ENCODE results near the gene GABBR2.

- TF ChIP-seq, protein P1, sequence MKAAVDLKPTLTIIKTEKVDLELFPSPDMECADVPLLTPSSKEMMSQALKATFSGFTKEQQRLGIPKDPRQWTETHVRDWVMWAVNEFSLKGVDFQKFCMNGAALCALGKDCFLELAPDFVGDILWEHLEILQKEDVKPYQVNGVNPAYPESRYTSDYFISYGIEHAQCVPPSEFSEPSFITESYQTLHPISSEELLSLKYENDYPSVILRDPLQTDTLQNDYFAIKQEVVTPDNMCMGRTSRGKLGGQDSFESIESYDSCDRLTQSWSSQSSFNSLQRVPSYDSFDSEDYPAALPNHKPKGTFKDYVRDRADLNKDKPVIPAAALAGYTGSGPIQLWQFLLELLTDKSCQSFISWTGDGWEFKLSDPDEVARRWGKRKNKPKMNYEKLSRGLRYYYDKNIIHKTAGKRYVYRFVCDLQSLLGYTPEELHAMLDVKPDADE (IDR thresholded peaks at IDR 0.05): no peak
- TF ChIP-seq CTCF (conservative IDR thresholded peaks at IDR 0.05; ENCODE audit: low read depth in 2 of 2): no peak
- TF ChIP-seq EZH2phosphoT487 (IDR thresholded peaks at IDR 0.05; ENCODE audit: unreplicated experiment): no peak
- no peak for TF ChIP-seq POLR2AphosphoS5 (IDR thresholded peaks at IDR 0.05; ENCODE audit: low read depth)
- TF ChIP-seq REST (IDR thresholded peaks at IDR 0.05; ENCODE audit: unreplicated experiment): no peak
- TF ChIP-seq EZH2 (IDR thresholded peaks at IDR 0.05; ENCODE audit: low read depth, unreplicated experiment): no peak
Measured at GRCh38 chr9:98329281-98329680, 379.5 kb downstream of the GABBR2 start.

All from GM23338 (cell line).